Fibroblast of gingiva (primary cell): ENCODE results near the gene PRSS21.

Experiments
- DNase-seq: peaks from one replicate; pipeline ENCODE4 v3.0.0-alpha.2; 2011; ENCODE audit warnings: low read depth

Gene PRSS21

DNA sequence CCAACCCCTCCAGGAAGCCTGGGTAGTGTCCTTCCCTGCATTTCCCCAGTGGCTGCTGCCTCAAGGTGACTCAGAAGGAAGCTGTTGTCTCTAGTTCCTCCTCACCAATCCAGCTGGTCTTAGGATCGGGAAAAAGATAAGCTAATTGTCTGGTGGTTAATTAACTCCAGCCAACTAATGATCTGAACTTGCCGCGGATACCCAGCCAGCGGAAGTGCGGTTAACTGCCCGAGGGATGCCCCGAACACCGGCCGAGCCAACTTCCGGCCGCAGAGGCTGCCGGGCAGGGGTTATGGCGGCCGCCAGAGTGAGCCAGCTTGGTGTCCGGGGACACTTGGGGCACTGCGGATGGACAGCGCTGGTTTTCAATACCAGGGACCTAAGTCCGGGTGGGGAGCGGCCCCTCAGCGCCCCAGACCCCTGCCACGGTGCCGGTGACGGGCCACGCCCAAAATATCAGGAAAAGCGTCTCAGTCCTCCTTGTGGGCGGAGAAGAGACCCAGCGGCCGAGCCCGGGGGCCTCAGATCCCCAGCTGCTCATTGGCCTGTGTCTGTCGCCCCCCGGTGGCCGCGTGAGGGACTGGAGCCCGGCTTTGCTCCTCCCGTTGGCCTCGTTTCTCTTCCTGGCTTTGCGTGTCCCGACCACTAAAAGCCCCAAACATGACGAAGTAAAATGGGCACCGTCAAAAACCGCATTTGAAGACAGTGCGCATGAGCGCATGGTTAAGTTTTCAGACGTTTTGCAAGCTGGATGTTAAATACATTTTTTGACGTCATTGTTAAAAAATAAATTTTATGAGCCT is 51.2 kb downstream of the PRSS21 start:
- peak; percentile 91 for DNase-seq
